ENCODE results near the gene CDC42EP4.

DNA sequence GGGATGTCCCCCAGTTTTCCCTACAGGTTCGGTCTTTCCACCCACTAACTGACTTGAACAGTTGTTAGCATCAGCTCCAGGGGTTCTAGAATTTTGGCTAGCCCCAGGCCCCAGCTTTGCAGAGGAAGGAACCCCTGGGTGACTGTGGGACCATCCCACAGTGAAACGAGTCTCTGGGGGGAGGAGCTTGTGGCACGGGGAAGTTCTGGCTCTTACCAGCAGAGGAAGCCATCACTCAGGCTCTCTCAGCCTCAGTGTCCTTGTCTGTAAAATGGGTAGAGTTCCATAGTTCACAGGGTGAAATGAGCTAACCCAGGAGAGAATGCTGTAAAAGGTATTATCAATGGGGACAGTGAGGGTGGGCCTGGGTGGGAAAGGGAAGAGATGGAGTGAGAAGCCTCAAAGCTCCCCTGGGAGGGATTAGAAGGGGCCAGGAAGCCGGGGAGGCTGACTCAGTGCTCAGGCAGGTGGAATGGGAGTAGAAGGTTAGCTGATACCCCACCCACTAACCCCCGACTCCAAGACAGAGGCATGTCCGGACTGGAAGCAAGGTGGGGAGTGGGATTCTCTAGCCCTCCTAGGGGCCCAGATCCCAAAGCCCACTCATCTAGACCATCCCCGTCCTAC, 30.9 kb upstream of the CDC42EP4 start:
- TF ChIP-seq, protein P1, sequence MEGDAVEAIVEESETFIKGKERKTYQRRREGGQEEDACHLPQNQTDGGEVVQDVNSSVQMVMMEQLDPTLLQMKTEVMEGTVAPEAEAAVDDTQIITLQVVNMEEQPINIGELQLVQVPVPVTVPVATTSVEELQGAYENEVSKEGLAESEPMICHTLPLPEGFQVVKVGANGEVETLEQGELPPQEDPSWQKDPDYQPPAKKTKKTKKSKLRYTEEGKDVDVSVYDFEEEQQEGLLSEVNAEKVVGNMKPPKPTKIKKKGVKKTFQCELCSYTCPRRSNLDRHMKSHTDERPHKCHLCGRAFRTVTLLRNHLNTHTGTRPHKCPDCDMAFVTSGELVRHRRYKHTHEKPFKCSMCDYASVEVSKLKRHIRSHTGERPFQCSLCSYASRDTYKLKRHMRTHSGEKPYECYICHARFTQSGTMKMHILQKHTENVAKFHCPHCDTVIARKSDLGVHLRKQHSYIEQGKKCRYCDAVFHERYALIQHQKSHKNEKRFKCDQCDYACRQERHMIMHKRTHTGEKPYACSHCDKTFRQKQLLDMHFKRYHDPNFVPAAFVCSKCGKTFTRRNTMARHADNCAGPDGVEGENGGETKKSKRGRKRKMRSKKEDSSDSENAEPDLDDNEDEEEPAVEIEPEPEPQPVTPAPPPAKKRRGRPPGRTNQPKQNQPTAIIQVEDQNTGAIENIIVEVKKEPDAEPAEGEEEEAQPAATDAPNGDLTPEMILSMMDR (conservative IDR thresholded peaks at IDR 0.05), result no peak
- no peak for TF ChIP-seq ZFX (IDR thresholded peaks at IDR 0.05)
